HepG2 (cell line): ENCODE data around the gene OGG1. TPM values are rescaled to one million over a fixed set of nuclear protein-coding genes. Genes with fewer than 3 reads are reported as not detected.

Experiments used
- CBX2 ChIP-seq, 2 experiments: fragments of 200-600 bp in 1 of 2; sonication (generic); formaldehyde crosslinking in 1 of 2; IDR thresholded peaks; 2 replicates each; pipeline versions ENCODE4 v1.7.0 to v1.8.1; 2018 to 2022; ENCODE audit warnings: low read depth in 2 of 2, low read length in 1 of 2, mild to moderate bottlenecking in 1 of 2, missing genetic modification reagents in 1 of 2
- CREM ChIP-seq, 2 experiments: sonication (generic) in 1 of 2; formaldehyde crosslinking in 1 of 2; IDR thresholded peaks; 2 replicates each; pipeline versions ENCODE4 v1.4.0 to v1.6.1; 2016 to 2020; ENCODE audit warnings: antibody characterized with exemption in 1 of 2, mild to moderate bottlenecking in 1 of 2, missing genetic modification reagents in 1 of 2
- FOXP1 ChIP-seq, 2 experiments: fragments of 450-650 bp in 1 of 2; IDR thresholded peaks; 2 replicates each; pipeline ENCODE4 v1.6.1; 2017 to 2018; ENCODE audit warnings: antibody characterized with exemption in 1 of 2
- GMEB2 ChIP-seq: IDR thresholded peaks from 2 replicates; pipeline ENCODE4 v1.6.1; 2016; ENCODE audit warnings: missing biosample characterization, missing genetic modification reagents, low read depth
- RELA ChIP-seq: sonication (generic); formaldehyde crosslinking; IDR thresholded peaks from 2 replicates; pipeline ENCODE4 v1.4.0; 2020; ENCODE audit warnings: missing genetic modification reagents
- SALL2 ChIP-seq: sonication (generic); formaldehyde crosslinking; IDR thresholded peaks from 2 replicates; pipeline ENCODE4 v1.8.1; 2023; ENCODE audit warnings: mild to moderate bottlenecking, missing genetic modification reagents, inconsistent platforms
- SIN3A ChIP-seq: IDR thresholded peaks from 2 replicates; pipeline ENCODE4 v1.6.1; 2011; ENCODE audit warnings: low read depth, mild to moderate bottlenecking, control low read depth, low read length, borderline replicate concordance
- SMC3 ChIP-seq: IDR thresholded peaks from 2 replicates; pipeline ENCODE4 v1.6.1; 2011; ENCODE audit warnings: low read length, improper control_type of control experiment
- TAF1 ChIP-seq: sonication (generic); formaldehyde crosslinking; IDR thresholded peaks from 2 replicates; pipeline ENCODE4 v1.4.0; 2020; ENCODE audit warnings: missing genetic modification reagents
- TEAD2 ChIP-seq: sonication (generic); formaldehyde crosslinking; IDR thresholded peaks from 2 replicates; pipeline ENCODE4 v1.9.0; 2021; ENCODE audit warnings: missing genetic modification reagents
- TMF1 ChIP-seq: sonication (generic); formaldehyde crosslinking; IDR thresholded peaks from 2 replicates; pipeline ENCODE4 v1.8.1; 2022; ENCODE audit warnings: low read depth, missing genetic modification reagents
- ZIK1 ChIP-seq: sonication (generic); formaldehyde crosslinking; IDR thresholded peaks from 2 replicates; pipeline ENCODE4 v1.5.0; 2020; ENCODE audit warnings: mild to moderate bottlenecking, low read depth, missing genetic modification reagents, borderline replicate concordance
- ZNF430 ChIP-seq: sonication (generic); formaldehyde crosslinking; IDR thresholded peaks from 2 replicates; pipeline ENCODE4 v1.9.0; 2021; ENCODE audit warnings: mild to moderate bottlenecking, missing genetic modification reagents
- ZNF850 ChIP-seq: sonication (generic); formaldehyde crosslinking; conservative IDR thresholded peaks from 2 replicates; pipeline ENCODE4 v1.9.0; 2021; ENCODE audit warnings: mild to moderate bottlenecking, missing genetic modification reagents
- polyA plus RNA-seq, 8 experiments: library from polyadenylated mRNA; depleted of rRNA in 3 of 8; stranded (reverse) in 7 of 8; unstranded in 1 of 8; fragments of >200 nt; fragmentation: Illumina TruSeq in 4 of 8; extraction: Trizol in 4 of 8; gene quantifications; 2 replicates each; pipeline versions ENCODE4 v1.2.1 to v1.2.3, GENCODE V29; 2011 to 2016; ENCODE audit warnings: low read depth in 4 of 8, missing spikeins in 1 of 8, mixed read lengths in 1 of 8; ENCODE audit not compliant: insufficient read depth in 1 of 8
- total RNA-seq, 5 experiments: library from RNA; depleted of rRNA; stranded (reverse); fragments of >200 nt; fragmentation: Illumina TruSeq; extraction: Trizol; gene quantifications; 2 replicates each; pipeline ENCODE4 v1.2.3, GENCODE V29; 2016; ENCODE audit warnings: low read depth in 1 of 5
- TF ChIP-seq, protein P1 (sequence below): sonication (generic); formaldehyde crosslinking; IDR thresholded peaks from 2 replicates; pipeline ENCODE4 v1.4.0; 2020; ENCODE audit warnings: missing genetic modification reagents
- TF ChIP-seq, protein P2 (sequence below): sonication (generic); formaldehyde crosslinking; IDR thresholded peaks from 2 replicates; pipeline ENCODE4 v1.5.0; 2020; ENCODE audit warnings: missing genetic modification reagents
- TF ChIP-seq, protein P3 (sequence below): sonication (generic); formaldehyde crosslinking; IDR thresholded peaks from 2 replicates; pipeline ENCODE4 v1.5.1; 2020; ENCODE audit warnings: missing genetic modification reagents, mild to moderate bottlenecking, borderline replicate concordance
- TF ChIP-seq, protein P4 (sequence below): sonication (generic); formaldehyde crosslinking; IDR thresholded peaks from 2 replicates; pipeline ENCODE4 v1.8.0; 2022; ENCODE audit warnings: mild to moderate bottlenecking, missing genetic modification reagents, moderate library complexity
- TF ChIP-seq, protein P5 (sequence below): IDR thresholded peaks from 2 replicates; pipeline ENCODE4 v1.6.1; 2016; ENCODE audit warnings: mild to moderate bottlenecking

Gene OGG1
- total and polyA plus RNA-seq, 2 of the 13 experiments (the other 11 are each of a cell fraction or from before 2014, with no cell fraction given), result 28.7 to 33.2 TPM

- TF ChIP-seq, protein P1, sequence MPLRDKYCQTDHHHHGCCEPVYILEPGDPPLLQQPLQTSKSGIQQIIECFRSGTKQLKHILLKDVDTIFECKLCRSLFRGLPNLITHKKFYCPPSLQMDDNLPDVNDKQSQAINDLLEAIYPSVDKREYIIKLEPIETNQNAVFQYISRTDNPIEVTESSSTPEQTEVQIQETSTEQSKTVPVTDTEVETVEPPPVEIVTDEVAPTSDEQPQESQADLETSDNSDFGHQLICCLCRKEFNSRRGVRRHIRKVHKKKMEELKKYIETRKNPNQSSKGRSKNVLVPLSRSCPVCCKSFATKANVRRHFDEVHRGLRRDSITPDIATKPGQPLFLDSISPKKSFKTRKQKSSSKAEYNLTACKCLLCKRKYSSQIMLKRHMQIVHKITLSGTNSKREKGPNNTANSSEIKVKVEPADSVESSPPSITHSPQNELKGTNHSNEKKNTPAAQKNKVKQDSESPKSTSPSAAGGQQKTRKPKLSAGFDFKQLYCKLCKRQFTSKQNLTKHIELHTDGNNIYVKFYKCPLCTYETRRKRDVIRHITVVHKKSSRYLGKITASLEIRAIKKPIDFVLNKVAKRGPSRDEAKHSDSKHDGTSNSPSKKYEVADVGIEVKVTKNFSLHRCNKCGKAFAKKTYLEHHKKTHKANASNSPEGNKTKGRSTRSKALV, result no peak
- TF ChIP-seq CBX2 (IDR thresholded peaks at IDR 0.05; ENCODE audit: low read depth, low read length) (no peak), CBX2 (CRISPR knock-in tag; IDR thresholded peaks at IDR 0.05; ENCODE audit: low read depth) (no peak), SALL2 (no peak), FOXP1 (IDR thresholded peaks at IDR 0.05) (no peak), FOXP1 (CRISPR knock-in tag; IDR thresholded peaks at IDR 0.05) (no peak), TMF1 (CRISPR knock-in tag) (peak; percentile 86), ZNF430 (CRISPR knock-in tag) (no peak), SIN3A (peak; percentile 83; the same call in 1 of the 2 replicates), ZNF850 (CRISPR knock-in tag) (no peak), CREM (IDR thresholded peaks at IDR 0.05) (no peak), CREM (CRISPR knock-in tag; IDR thresholded peaks at IDR 0.05) (no peak), ZIK1 (CRISPR knock-in tag) (no peak), TAF1 (CRISPR knock-in tag) (peak; percentile 49; the same call in 1 of the 2 replicates), TEAD2 (CRISPR knock-in tag) (0 out of 2 replicates have a peak, but pooled peaks have one; percentile 66), RELA (no peak), SMC3 (no peak), GMEB2 (CRISPR knock-in tag) (no peak)
- TF ChIP-seq, protein P2, sequence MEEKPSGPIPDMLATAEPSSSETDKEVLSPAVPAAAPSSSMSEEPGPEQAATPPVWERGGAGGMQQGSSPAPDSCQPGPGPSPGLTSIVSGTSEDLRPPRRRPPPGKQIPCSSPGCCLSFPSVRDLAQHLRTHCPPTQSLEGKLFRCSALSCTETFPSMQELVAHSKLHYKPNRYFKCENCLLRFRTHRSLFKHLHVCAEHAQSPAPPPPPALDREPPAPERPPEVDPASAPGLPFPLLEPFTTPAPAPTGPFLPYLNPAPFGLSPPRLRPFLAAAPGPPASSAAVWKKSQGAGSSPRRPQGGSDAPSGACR (CRISPR knock-in tag), result no peak
- TF ChIP-seq, protein P3, sequence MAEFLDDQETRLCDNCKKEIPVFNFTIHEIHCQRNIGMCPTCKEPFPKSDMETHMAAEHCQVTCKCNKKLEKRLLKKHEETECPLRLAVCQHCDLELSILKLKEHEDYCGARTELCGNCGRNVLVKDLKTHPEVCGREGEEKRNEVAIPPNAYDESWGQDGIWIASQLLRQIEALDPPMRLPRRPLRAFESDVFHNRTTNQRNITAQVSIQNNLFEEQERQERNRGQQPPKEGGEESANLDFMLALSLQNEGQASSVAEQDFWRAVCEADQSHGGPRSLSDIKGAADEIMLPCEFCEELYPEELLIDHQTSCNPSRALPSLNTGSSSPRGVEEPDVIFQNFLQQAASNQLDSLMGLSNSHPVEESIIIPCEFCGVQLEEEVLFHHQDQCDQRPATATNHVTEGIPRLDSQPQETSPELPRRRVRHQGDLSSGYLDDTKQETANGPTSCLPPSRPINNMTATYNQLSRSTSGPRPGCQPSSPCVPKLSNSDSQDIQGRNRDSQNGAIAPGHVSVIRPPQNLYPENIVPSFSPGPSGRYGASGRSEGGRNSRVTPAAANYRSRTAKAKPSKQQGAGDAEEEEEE (CRISPR knock-in tag), result no peak
- TF ChIP-seq, protein P4, sequence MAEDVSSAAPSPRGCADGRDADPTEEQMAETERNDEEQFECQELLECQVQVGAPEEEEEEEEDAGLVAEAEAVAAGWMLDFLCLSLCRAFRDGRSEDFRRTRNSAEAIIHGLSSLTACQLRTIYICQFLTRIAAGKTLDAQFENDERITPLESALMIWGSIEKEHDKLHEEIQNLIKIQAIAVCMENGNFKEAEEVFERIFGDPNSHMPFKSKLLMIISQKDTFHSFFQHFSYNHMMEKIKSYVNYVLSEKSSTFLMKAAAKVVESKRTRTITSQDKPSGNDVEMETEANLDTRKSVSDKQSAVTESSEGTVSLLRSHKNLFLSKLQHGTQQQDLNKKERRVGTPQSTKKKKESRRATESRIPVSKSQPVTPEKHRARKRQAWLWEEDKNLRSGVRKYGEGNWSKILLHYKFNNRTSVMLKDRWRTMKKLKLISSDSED (CRISPR knock-in tag), result no peak
- TF ChIP-seq, protein P5, sequence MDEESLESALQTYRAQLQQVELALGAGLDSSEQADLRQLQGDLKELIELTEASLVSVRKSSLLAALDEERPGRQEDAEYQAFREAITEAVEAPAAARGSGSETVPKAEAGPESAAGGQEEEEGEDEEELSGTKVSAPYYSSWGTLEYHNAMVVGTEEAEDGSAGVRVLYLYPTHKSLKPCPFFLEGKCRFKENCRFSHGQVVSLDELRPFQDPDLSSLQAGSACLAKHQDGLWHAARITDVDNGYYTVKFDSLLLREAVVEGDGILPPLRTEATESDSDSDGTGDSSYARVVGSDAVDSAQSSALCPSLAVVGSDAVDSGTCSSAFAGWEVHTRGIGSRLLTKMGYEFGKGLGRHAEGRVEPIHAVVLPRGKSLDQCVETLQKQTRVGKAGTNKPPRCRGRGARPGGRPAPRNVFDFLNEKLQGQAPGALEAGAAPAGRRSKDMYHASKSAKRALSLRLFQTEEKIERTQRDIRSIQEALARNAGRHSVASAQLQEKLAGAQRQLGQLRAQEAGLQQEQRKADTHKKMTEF (CRISPR knock-in tag), result 0 out of 2 replicates have a peak, but pooled peaks have one; percentile 24
These were observed 45.1 kb upstream of the OGG1 start (continued) for GRCh38 chr3:9704347-9705322.
